Transverse colon (tissue), 4 donors: ENCODE results near the gene DUS3L. TPM values are rescaled to one million over a fixed set of nuclear protein-coding genes. Genes with fewer than 3 reads are reported as not detected.
A peak's percentile ranks its signal among the peaks of the same experiment; 100 is the strongest.

Source experiments
- DNase-seq: peaks from one replicate; pipeline ENCODE4 v3.0.0-alpha.2; 2019
- H3K27ac ChIP-seq, 4 donors: fragments of 200-600 bp; sonication (generic); 2 replicates each; pipeline ENCODE4 v1.5.1; 2016 to 2018; ENCODE audit warnings: inconsistent platforms in 4 of 4
- H3K27me3 ChIP-seq: fragments of 200-600 bp; sonication (generic); 2 replicates; pipeline ENCODE4 v1.5.1; 2017; ENCODE audit warnings: inconsistent platforms
- H3K36me3 ChIP-seq, 4 donors: fragments of 200-600 bp; sonication (generic); 2 replicates each; pipeline ENCODE4 v1.5.1; 2017 to 2019; ENCODE audit warnings: inconsistent platforms in 4 of 4
- H3K4me1 ChIP-seq, 4 donors: fragments of 200-600 bp; sonication (generic); 2 replicates each; pipeline ENCODE4 v1.5.1; 2017 to 2020; ENCODE audit warnings: inconsistent platforms in 4 of 4
- H3K4me3 ChIP-seq, 4 donors: fragments of 200-600 bp; sonication (generic); 1 replicate in 1 of 4; 2 replicates in 3 of 4; pipeline versions ENCODE4 v1.5.1 to v1.6.1; 2017 to 2019; ENCODE audit warnings: inconsistent platforms in 4 of 4
- H3K9me3 ChIP-seq, 2 donors: fragments of 200-600 bp; sonication (generic); 2 replicates each; pipeline ENCODE4 v1.5.1; 2017 to 2019; ENCODE audit warnings: inconsistent platforms in 2 of 2
- CTCF ChIP-seq, 5 experiments: fragments of 200-600 bp in 3 of 5; fragments of 450-650 bp in 2 of 5; sonication (generic) in 3 of 5; IDR thresholded peaks; 1 replicate in 2 of 5; 2 replicates in 3 of 5; pipeline ENCODE4 v1.5.1; 2016 to 2017; ENCODE audit warnings: antibody characterized with exemption in 5 of 5, inconsistent platforms in 3 of 5, mild to moderate bottlenecking in 2 of 5, moderate library complexity in 1 of 5
- EP300 ChIP-seq: sonication (generic); formaldehyde crosslinking; IDR thresholded peaks from one replicate; pipeline ENCODE4 v1.6.1; 2017; ENCODE audit warnings: antibody characterized with exemption, low read depth
- POLR2A ChIP-seq: fragments of 450-650 bp; IDR thresholded peaks from one replicate; pipeline ENCODE4 v1.6.1; 2016; ENCODE audit warnings: antibody characterized with exemption, mild to moderate bottlenecking, moderate library complexity
- POLR2AphosphoS5 ChIP-seq, 3 donors: sonication (generic); formaldehyde crosslinking; IDR thresholded peaks; one replicate each; pipeline ENCODE4 v1.6.1; 2016; ENCODE audit warnings: antibody characterized with exemption in 3 of 3
- WGBS, 2 donors: methylation state at CpG; one replicate each; pipeline ENCODE4 v1.1.5; 2018; ENCODE audit warnings: low coverage in 1 of 2; 5-methylcytosine and 5-hydroxymethylcytosine counted together
- in situ Hi-C, 4 donors: fragments of 200-750 bp; cut with MboI; loops; one replicate each; pipeline versions ENCODE4 v1.15.0 to v1.15.1; 2017; ENCODE audit warnings: low sequenced_read_pairs in 3 of 4, low pct_ligation_motif_present in 1 of 4, low pct_unique_long_range_greater_than_20kb in 1 of 4
- intact Hi-C: fragments of 100-400 bp; cut with DNase I; formaldehyde crosslinking; loops from one replicate; pipeline ENCODE4 v1.15.1; 2023; ENCODE audit warnings: low total_unique reads
- total RNA-seq, 4 donors: library from RNA; depleted of rRNA; stranded (reverse); fragments of >200 nt; gene quantifications; one replicate each; pipeline ENCODE4 v1.1.0, GENCODE V29; 2016

The DUS3L gene
- total RNA-seq, 4 donors from 2014 or later, result 28.3 to 86.6 (median 56.6) TPM

GRCh38 chr19:5823579-5824281 is 32.8 kb upstream of the DUS3L start:
- no peak for TF ChIP-seq POLR2A
- peak in 2 of 5 experiments; percentile 22 for TF ChIP-seq CTCF (IDR thresholded peaks at IDR 0.05)
- peaks cover 9 to 33% (median 22%) of the 10 kb centered on the region in 4 donors for H3K4me1 ChIP-seq
- peak; percentile 54 for DNase-seq
- 12 to 81% methylated on average over 3 to 30 of the region's 30 CpGs for WGBS, 2 donors
- no peaks in the 10 kb centered on the region for H3K27me3 ChIP-seq
- intact Hi-C loops, result no loop called here
- no peak overlapping the region for H3K27ac ChIP-seq
- in situ Hi-C loops, result no loop called here
- no peak overlapping the region for H3K4me3 ChIP-seq
- H3K36me3 ChIP-seq, result no peaks in the 10 kb centered on the region
- H3K9me3 ChIP-seq, result no peaks in the 10 kb centered on the region

DNA sequence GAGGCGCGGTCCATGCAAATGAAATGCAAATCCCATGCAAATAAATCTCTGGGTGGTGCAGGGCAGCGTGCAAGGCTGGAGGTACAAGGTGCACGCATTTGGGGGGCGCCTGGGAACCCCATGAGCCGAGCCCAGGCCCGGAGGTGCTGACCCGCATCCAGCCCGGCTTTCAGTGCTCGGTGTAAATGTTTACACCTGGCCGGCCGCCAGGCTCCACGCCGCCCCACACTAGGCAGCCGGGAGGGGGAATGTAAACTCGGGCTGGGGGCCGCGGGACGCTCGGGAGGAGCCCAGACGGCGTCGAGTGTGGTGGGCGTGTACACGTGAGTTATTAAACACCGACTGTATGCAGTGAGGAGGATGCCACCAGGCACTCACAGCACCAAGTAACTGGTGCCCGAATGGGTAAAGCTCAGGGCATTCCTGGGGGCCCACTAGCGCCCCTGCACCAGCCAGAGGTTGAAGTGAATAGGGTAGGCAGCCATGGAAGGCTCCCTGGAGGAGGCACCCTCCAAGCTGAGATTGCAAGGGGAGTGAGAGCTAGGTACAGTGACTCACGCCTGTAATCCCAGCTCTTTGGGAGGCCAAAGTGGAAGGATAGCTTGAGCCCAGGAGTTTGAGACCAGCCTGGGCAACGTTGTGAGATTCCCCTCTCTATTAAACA is 31.4 kb upstream of the DUS3L start:
- intact Hi-C loops (no loop called here), in situ Hi-C loops (no loop called here)
- Histone ChIP-seq H3K36me3 (no peaks in the 10 kb centered on the region), H3K4me1 (peaks cover 6 to 21% (median 14%) of the 10 kb centered on the region in 4 donors), H3K27me3 (no peaks in the 10 kb centered on the region), H3K9me3 (no peaks in the 10 kb centered on the region), H3K4me3 (no peak overlapping the region), H3K27ac (no peak overlapping the region)
- DNase-seq, result no peak
- WGBS, 2 donors, result 27 to 48% methylated on average over 16 to 30 of the region's 30 CpGs
- no peak for TF ChIP-seq CTCF (IDR thresholded peaks at IDR 0.05)
- TF ChIP-seq EP300, result no peak
- no peak for TF ChIP-seq POLR2A
- TF ChIP-seq POLR2AphosphoS5 (IDR thresholded peaks at IDR 0.05), result no peak

DNA sequence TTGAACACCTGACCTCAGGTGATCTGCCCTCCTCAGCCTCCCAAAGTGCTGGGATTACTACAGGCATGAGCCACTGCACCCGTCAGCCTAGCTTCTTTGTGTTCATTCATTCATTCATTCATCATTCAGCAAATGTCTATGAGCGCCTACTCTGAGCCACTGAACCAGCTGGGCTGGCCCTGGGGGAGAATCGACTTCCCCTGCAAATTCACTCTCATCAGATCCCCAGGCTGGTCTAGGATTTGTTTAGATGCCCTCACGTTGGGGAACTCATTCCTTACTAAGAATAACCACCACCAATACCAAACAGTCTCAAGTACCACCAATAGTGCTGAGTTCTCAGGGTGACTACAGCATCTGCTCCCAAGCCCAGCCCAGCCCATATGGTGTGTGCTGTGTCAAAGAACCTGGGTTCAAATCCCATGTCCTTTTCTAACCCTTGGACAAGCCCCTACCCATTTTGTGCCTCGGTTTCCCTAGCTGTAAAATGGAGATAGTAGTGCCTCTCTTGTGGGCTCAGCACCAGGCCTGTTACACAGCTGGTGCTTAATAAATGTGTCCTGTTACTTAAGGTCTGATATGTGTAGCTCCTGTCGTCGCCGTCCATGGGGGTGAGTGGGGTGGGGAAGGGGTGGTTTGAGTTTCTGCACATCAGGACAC is 30.7 kb upstream of the DUS3L start:
- intact Hi-C loops (no loop called here), in situ Hi-C loops (no loop called here)
- peaks cover 0 to 15% (median 8%) of the 10 kb centered on the region in 4 donors for H3K4me1 ChIP-seq
- H3K27ac ChIP-seq, result no peak overlapping the region
- no peaks in the 10 kb centered on the region for H3K27me3 ChIP-seq
- no peaks in the 10 kb centered on the region for H3K36me3 ChIP-seq
- DNase-seq, result no peak
- WGBS, 2 donors, result 46 to 54% methylated on average over 5 to 8 of the region's 8 CpGs
- H3K4me3 ChIP-seq, result no peak overlapping the region
- TF ChIP-seq EP300, result no peak
- no peak for TF ChIP-seq CTCF (IDR thresholded peaks at IDR 0.05)
- TF ChIP-seq POLR2AphosphoS5 (IDR thresholded peaks at IDR 0.05), result no peak
- no peak for TF ChIP-seq POLR2A
- H3K9me3 ChIP-seq, result no peaks in the 10 kb centered on the region

GRCh38 chr19:5820785-5821184 is 29.8 kb upstream of the DUS3L start:
- intact Hi-C loops, result no loop called here
- TF ChIP-seq POLR2A (no peak), EP300 (no peak), POLR2AphosphoS5 (IDR thresholded peaks at IDR 0.05) (no peak), CTCF (IDR thresholded peaks at IDR 0.05) (no peak)
- no peak for DNase-seq
- Histone ChIP-seq H3K36me3 (no peaks in the 10 kb centered on the region), H3K27me3 (no peaks in the 10 kb centered on the region), H3K27ac (no peak overlapping the region), H3K4me3 (no peak overlapping the region), H3K4me1 (peaks cover 0 to 10% (median 4%) of the 10 kb centered on the region in 4 donors), H3K9me3 (no peaks in the 10 kb centered on the region)
- in situ Hi-C loops, result no loop called here
- 62 to 73% methylated on average over 5 to 6 of the region's 6 CpGs for WGBS, 2 donors
